GM18498 (cell line): ENCODE measurements around the gene DDIAS.
A peak's percentile ranks its signal among the peaks of the same experiment; 100 is the strongest.
"Not testable (repeated sequence)": the region's sequence is repeated elsewhere in the genome, so short reads cannot be mapped to it uniquely, and the experiment has no call there.

Experiments used
- ATAC-seq: cut with Tn5 transposase; IDR thresholded peaks from one replicate; pipeline ENCODE4 v1.9.1; 2021; ENCODE audit warnings: mild to moderate bottlenecking, moderate library complexity; ENCODE audit not compliant: unreplicated experiment

DDIAS gene, protein sequence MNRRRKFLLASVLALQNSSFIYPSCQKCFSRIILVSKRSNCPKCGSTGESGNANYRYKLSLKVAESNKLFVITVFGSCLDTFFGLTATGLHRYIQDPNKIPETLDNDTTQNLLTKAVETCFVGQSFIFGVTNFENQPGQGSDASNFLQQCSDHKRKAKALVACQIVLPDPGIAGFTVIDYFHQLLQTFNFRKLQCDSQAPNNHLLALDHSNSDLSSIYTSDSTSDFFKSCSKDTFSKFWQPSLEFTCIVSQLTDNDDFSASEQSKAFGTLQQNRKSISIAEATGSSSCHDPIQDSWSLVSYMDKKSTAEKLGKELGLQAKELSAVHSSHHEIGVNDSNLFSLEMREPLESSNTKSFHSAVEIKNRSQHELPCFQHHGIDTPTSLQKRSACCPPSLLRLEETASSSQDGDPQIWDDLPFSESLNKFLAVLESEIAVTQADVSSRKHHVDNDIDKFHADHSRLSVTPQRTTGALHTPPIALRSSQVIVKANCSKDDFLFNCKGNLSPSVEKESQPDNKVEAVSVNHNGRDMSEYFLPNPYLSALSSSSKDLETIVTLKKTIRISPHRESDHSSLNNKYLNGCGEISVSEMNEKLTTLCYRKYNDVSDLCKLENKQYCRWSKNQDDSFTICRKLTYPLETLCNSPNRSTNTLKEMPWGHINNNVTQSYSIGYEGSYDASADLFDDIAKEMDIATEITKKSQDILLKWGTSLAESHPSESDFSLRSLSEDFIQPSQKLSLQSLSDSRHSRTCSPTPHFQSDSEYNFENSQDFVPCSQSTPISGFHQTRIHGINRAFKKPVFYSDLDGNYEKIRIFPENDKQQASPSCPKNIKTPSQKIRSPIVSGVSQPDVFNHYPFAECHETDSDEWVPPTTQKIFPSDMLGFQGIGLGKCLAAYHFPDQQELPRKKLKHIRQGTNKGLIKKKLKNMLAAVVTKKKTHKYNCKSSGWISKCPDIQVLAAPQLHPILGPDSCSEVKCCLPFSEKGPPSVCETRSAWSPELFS

DNA sequence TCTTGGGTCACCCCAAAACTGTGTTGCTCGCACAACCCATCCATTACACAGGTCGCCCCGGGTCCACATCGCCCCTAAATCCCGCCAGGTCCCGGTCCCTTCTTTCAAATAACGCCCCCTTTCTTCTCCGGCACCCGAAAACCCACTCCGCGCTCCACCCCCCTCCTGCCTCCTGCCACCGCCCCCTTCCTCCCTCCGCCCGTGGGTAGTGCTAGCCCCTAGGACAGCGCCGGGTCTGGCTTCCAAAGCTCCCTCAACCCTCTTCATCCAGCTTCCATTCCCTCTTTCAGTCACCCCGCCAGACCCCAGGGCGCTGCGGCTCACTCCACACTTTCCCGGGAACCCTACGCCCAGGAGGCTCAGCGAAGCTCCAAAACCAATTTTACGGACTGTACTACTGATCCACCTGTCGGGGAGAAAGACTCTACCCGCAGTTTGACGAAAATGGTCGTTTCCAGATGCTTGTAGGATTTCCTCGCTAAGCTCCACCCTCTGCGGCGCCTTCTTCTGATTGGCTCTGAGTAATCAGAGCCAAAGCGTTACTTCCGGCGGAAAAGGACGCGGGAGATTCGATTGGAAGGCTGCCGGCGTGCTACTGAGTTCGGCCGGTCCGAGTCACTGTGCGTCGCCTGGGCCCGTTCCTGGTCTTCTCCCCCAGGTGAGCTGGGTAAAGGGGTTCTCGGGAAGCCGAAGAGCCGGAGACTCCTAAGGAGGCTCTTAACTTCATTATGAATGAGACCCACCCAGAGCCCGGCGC is at the start of gene DDIAS:
TSS of gene DDIAS (plus strand) at position 572 of the 757 bp plus-strand sequence. CDS start 13,003 bp downstream, outside the sequence.
- ATAC-seq, result peak; percentile 70

DNA sequence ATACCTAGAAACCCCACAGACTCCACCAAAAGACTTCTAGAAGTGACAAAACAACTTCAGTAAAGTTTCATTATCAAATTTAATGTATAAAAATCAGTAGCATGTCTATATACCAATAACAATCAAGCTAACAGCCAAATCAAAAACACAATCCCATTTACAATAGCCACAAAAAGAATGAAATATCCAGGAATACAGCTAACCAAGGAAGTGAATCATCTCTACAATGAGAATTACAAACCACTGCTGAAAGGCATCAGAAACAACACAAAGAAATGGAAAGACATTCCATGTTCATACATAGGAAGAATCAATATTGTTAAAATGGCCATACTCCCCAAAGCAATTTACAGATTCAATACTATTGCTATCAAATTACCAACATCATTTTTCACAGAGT is 47.3 kb upstream of the DDIAS start:
- ATAC-seq, result no peak

DNA sequence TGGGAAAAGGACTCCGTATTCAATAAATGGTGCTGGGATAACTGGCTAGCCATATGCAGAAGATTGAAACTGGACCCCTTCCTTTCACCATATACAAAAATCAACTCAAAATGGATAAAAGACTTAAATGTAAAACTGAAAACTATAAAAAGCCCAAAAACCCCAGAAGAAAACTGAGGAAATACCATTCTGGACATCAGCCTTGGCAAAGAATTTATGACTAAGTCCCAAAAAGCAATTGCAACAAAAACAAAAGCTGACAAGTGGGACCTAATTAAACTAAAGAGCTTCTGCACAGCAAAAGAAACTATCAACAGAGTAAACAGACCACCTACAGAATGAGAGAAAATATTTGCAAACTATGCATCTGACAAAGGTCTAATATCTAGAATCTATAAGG is 46.6 kb upstream of the DDIAS start:
- ATAC-seq, result not testable (repeated sequence)

DNA sequence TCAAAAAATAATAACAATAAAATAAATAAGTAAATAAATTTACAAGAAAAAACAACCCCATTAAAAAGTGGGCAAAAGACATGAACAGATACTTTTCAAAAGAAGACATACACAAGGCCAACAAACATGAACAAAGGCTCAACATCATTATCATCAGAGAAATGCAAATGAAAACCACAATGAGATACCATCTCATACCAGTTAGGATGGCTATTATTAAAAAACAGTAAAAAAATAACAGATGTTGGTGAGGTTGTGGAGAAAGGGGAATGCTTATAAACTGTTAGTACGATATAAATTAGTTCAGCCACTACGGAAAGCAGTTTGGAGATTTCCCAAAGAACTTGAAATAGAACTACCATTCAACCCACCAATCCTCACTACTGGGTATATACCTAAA is 45.9 kb upstream of the DDIAS start:
- ATAC-seq, result no peak

DNA sequence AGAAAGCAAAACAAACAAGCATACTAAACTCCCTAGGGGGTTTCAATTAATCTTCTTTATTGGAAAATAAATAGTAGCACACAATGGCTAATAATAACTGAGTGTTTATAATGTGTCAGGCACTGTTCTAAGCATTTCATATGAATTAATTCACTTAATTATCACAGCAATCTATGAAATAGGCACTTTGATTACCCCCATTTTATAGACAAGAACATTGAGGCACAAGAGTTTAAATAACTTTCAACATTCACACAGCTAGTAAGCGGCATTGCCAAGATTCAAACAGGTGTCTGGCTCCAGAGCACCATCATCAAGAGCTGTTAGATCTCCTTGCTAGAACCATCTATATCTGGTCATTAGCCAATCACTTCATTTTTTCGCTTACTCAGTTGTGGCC is 44.4 kb upstream of the DDIAS start:
- no peak for ATAC-seq

DNA sequence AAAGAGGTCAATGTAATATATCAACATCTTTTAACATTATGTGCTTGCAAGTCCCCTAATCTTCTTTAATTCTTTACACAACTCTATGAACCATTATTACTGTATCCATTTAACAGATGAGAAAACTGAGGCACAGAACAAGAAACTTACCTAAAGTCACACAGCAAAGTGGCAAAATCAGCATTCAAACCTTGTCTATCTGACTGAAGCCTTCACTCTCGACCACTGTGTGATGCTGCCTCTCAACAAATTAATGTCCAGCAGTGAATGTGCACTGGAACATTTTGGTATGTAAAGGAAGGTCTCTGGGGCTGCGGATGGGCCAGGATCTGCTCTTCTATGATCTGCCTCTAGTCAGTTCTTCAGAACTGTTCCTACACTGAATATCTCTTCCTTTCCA is 43.4 kb upstream of the DDIAS start:
- no peak for ATAC-seq

DNA sequence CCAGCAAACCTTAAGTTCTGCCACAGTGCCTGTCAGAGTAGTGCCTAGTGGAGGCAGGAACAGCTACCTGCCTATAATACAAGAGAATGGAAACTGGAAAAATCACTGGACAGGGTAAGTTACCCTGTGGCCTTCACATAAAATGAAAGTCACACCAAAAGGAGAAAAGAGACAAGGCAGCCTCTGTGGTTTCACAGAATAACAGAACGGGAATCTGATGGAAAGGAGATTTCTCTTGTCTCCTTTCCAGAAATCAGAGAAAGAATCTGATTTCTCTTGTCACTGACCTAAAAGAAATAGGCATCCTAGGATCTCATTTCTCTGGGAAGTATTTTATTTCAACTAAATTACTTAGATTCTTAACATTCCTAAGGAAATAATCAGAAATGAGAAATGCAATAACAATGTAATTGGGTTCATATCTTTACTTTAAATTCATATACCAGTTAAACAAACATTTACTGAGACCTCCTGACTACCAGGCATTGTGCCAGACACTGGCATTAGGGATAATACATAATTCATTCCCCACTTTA is 42.9 kb upstream of the DDIAS start:
- ATAC-seq, result no peak

DNA sequence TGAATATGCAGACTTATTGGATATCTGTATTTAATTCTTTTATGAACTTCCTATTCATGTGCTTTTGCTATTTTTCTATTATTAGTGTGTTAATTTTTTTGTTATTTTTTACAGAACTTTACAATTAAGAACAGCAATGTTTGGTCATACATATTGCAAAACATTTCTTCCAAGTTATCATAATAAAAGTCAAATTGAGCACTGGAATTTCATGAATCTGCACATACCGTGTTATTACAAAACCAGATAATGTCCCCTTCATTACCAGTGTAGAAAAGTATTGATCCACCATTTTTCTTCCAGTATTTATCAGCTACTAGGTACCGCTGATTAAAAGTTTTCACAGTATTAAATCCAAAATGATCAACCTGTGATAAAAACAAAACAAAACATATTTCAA is 41.8 kb upstream of the DDIAS start:
- no peak for ATAC-seq

DNA sequence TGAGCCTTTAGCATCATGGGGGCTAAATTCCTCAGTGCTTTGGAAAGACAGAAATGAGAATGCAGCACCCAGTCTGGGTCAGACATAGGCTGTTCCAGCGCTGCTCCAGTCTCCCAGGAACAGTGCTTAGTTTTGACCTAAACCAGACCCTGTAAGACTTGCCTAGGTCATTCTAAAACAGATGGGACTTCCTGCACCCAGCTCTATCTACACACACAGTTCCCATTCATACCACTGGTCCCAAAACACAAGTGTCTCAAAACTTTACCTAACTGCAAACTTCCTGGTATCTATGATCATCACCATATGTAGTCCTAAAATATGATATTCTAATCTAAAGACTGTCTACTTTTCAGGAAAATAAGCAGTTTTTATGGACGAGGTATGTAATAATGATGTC is 39.2 kb upstream of the DDIAS start:
- no peak for ATAC-seq

DNA sequence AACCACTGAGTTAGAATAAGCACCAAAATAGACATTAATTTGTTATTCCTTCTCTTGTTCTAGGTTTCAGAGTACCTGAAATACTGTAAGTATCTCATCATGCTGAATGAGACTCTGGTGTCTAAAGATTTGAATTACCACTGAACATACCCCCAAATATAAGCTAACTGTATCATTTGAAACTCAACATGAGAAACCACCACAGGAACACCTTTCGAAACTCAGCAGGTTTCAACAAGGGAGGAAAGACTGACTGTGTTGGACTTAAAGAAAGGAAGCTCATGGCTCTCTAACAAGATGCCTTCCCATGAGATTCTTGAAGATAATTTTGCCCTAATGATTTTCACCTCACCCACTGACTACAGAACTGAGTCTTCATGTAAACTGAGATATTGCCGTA is 38.3 kb upstream of the DDIAS start:
- peak; percentile 48 for ATAC-seq

DNA sequence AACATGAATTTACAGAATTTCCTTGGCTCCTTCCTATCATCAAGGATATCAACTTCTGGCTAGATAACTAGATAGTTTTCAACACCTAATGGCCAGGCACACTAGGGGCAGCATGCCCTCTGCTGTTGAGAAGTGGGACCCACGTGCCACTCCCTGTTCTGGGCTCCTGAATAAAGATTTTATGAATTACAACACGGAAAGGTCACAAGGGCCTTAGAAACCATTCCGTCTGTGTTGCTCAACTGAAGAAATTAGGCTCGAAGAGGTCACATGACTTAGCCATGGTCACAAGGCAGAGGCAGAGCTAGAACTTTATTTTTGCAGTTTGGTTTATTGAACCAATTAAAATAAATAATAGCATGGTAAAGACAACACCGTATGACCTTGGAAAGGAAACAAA is 37.3 kb upstream of the DDIAS start:
- peak; percentile 60 for ATAC-seq

DNA sequence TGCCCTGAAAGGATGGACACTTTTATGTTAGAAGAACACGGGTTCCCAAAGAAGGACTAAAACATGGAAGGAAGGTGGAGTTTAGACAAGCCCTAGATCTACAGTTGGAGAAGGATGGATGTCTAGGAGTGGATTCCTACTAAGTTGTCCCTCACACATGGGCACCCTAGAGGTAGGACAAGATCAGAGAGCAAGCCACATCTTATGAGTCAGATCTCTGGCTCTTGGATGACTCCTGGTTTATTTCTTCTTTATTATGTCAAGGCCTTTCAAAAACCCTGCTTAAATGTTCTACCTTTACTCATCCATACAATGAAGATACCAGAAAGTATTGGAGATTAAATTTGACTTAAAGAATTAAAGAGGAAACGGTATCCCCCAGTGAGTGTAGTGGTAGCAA is 35.7 kb upstream of the DDIAS start:
- no peak for ATAC-seq

DNA sequence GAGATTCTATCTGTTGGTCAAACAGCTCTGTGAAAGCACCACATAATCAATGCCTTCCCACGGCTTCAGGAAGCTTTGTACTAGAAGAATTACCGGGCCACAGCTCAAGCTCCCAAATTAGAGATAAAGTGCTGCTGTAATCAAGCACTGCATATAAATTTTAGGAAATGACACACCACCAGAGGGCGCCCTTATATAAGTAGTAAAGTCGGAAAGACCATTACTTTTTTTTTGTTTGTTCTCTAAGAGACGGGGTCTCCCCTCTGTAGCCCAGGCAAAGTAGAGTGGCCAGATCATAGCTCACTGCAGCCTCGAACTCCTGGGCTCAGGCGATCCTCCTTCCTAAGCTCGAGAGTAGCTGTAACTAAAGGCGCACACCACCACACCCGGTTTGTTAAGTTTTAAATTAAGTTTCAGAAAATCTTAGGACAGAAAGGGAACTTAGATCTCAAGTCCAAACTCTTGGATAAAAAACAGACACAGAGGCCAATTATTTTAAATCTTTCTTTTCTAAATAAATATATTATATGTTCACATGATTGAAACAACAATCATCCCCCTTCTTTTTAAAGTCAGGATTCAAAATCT is 33.9 kb upstream of the DDIAS start:
- ATAC-seq, result peak; percentile 49

DNA sequence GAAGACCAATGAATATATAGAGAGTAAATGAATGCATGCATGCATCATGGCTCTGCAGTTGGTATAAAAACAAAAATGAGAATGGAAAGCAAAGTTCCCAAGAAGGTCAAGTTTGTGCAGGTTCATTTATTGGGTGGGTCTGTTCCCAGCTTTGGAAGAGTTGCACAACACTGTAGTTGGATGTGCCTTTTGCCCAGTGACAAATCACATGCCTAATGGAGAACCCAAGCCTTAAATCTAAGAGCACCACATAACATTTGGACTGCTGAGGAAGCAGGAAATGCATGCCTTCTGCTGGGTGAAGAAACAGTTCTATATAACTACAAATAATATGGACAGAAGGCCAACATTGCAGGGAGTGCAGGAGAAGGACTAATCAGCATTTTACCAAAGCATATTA is 31.9 kb upstream of the DDIAS start:
- no peak for ATAC-seq

DNA sequence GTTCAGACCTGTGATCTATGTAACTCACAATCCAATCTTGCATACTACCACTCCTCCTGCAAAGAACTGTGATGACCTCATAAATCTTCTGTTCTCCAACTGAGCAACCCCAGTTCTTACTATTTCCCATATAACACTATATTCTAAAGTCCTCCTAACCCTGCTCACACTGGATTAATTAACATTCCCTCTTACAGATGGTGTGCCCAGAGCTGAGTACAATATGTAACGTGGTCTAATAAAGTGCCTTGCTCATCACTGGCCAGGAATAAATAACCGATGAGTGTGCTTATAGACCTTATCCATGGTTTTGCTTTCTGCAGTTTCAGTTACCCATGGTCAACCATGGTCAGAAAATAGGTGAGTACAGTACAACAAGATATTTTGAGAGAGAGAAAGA is 29.9 kb upstream of the DDIAS start:
- no peak for ATAC-seq

DNA sequence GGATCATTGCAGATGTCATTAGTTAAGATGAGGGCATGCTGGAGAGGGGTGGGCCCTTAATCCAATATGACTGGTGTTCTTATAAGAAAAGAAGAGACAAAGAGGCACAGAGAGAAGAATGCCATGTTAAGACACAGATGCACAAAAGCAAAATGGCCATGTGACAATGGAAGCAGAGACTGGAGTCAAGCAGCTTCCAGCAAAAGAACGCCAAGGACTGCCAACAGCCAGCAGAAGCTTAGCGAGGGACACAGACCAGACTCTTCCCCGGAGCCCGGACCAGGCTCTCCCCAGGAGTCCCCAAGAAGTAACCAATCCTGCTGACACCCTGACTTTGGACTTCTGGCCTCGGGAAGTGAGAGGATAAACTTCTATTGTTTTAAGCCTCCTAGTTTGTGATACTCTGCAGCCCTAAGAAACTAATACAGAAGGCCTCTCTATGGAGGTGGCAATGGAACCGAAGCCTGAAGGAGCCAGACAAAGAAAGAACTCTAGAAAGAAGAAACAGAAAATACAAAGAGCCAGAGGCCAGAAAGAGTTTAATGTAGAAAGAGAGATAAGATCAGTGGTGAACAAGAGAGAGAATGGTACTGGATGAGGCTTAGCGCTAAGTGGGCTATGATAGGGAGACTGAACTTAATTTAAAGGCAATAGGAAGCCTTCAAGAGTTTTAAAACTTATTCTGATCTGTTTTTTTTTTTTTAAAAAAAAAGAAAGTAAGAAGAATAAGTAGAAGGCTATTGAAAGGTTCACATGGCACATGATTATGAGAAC is 29.0 kb upstream of the DDIAS start:
- no peak for ATAC-seq

DNA sequence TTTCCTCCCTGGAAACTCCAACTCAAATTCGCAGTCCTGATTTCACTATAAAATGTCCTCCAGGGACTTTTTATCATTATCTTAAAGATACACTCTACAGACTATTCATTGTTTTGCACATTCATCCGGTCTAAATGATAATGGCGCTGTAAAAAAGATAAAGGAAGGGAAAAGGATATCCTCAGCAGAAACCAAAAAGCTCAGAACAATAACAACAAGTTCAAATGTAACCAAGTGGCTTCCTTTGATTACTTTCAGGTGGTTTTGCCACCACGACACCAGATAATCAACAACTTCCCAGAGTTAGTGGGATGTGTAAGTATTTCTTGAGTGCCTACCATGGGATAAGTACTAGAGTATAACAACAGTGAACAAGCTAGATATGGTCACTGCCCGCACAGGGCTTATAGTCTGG is 27.6 kb upstream of the DDIAS start:
- ATAC-seq, result no peak

DNA sequence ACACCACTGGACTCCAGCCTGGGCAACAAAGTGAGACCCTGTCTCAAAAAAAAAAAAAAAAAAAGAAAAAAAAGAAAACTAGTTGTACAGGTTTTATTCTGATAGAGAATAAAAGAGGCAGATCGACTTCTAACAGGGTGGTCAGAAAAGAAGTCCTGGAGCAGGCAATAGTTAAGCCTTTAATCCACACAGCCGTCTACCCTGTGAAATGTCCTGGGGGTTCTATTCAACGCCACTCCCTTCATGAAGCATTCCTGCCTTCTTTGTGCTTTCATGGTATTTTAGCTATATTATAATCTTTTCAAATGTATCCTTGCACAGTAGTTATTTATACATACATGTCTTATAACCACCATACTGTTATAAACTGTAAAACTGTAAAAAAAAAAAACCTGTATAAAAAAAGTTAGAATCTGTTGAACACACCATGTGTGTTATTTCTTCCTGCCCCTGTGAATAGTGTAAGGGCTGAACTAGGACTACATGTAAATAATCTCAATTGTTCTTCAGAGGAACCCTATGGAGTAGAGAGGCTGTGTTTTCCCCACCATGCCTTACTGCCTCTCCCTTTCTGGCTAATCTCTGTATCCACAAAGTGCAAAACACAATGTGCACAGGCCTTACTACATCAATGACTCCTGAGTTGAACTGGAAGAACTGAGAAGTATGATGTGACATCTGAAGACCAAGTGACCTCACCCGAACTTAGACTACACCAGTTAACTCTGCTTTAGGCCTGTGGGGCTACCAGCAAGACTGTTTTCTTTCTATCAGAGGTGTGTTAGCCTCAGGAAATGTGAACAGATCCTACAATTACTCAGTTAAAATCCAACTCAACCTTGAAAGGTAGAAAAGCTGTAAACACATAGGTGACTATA is 26.7 kb upstream of the DDIAS start:
- ATAC-seq, result no peak

DNA sequence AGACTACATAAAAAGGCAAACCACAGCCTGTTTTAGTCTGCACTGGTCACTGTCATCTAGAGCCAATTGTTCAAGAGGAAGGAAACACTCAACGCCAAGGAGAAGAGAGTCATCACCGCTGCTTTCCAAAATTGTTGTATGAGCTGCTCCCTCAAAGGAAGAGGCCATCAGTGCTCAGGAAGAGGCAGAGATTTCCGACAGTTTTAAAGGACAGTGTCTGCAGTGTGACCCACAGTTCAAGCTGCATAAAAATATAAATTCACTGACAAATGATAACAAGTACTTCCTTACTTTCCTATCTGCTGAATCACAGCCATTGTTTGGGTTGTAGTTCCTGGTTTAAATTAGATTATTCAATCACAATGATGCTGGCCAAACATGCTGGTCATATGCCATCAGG is 17.7 kb upstream of the DDIAS start:
- no peak for ATAC-seq
